Left renal pelvis (tissue), 4 donors: Measurements from ENCODE around the gene AHSP. TPM values are rescaled to one million over a fixed set of nuclear protein-coding genes. Genes with fewer than 3 reads are reported as not detected.
"Not testable (repeated sequence)": the region's sequence is repeated elsewhere in the genome, so short reads cannot be mapped to it uniquely, and the experiment has no call there.

ENCODE experiments used
- DNase-seq, 4 donors: peaks; one replicate each; pipeline ENCODE4 v3.0.0-alpha.2; 2013; ENCODE audit warnings: low read depth in 4 of 4, low spot score in 3 of 4
- polyA plus RNA-seq, 4 donors: library from polyadenylated mRNA; unstranded; fragments of 120-200 nt; gene quantifications; one replicate each; pipeline ENCODE4 v1.2.1, GENCODE V29; 2013; ENCODE audit not compliant: insufficient read length in 4 of 4

The AHSP gene
- 10 to 100 TPM in 1 of 4 donors, 1 to 10 TPM in 3; 3.0 to 80.8 (median 7.6) TPM for polyA plus RNA-seq

- DNase-seq = no peak
Observed at GRCh38 chr16:31527734-31528274, at the start of gene AHSP. Gene AHSP, plus strand, starts transcription at chr16:31527900. Its CDS starts 240 bp downstream, at chr16:31528140.

- DNase-seq = no peak
Observed at GRCh38 chr16:31478956-31479355, 48.7 kb upstream of the AHSP start.

- no peak for DNase-seq
Observed at GRCh38 chr16:31479751-31480150, 47.9 kb upstream of the AHSP start.

- DNase-seq = no peak
Observed at GRCh38 chr16:31480851-31481536, 46.7 kb upstream of the AHSP start.

GRCh38 chr16:31483081-31483480 lies 44.6 kb upstream of the AHSP start, which contains the start of gene SLC5A2:
Gene SLC5A2, plus strand, starts transcription at chr16:31483123. Its CDS starts 14 bp downstream, at chr16:31483137.
- no peak for DNase-seq

GRCh38 chr16:31484048-31484447 lies 43.7 kb upstream of the AHSP start:
- DNase-seq = not testable (repeated sequence)

- no peak for DNase-seq
Observed at GRCh38 chr16:31484491-31485171, 43.1 kb upstream of the AHSP start.

- no peak for DNase-seq
Observed at GRCh38 chr16:31485571-31485970, 42.1 kb upstream of the AHSP start.

- DNase-seq = no peak
Observed at GRCh38 chr16:31486045-31486444, 41.7 kb upstream of the AHSP start.

GRCh38 chr16:31487071-31487719 lies 40.5 kb upstream of the AHSP start:
- DNase-seq = no peak

GRCh38 chr16:31487720-31488467 lies 39.8 kb upstream of the AHSP start:
- DNase-seq = no peak

- DNase-seq = no peak
Observed at GRCh38 chr16:31488468-31489297, 39.0 kb upstream of the AHSP start.

- DNase-seq = no peak
Observed at GRCh38 chr16:31489298-31489564, 38.5 kb upstream of the AHSP start.

- DNase-seq = no peak
Observed at GRCh38 chr16:31489616-31490584, 37.8 kb upstream of the AHSP start.

- no peak for DNase-seq
Observed at GRCh38 chr16:31491778-31492418, 35.8 kb upstream of the AHSP start.

- no peak for DNase-seq
Observed at GRCh38 chr16:31493506-31494125, 34.1 kb upstream of the AHSP start.

- no peak for DNase-seq
Observed at GRCh38 chr16:31496670-31497069, 31.0 kb upstream of the AHSP start.

- no peak for DNase-seq
Observed at GRCh38 chr16:31498493-31498892, 29.2 kb upstream of the AHSP start.
